Mucosa of stomach (tissue), 1 donor: ENCODE data around the gene LONP1.
"Not testable (repeated sequence)": the region's sequence is repeated elsewhere in the genome, so short reads cannot be mapped to it uniquely, and the experiment has no call there.

Experiments
- H3K27me3 ChIP-seq: one replicate; pipeline ENCODE4 v1.7.0; 2013; ENCODE audit warnings: mild to moderate bottlenecking, low read length; ENCODE audit not compliant: control insufficient read depth, insufficient read depth
- H3K36me3 ChIP-seq: one replicate; pipeline ENCODE4 v1.7.0; 2013; ENCODE audit warnings: low read length; ENCODE audit not compliant: control insufficient read depth, insufficient read depth
- H3K4me1 ChIP-seq: one replicate; pipeline ENCODE4 v1.7.0; 2013; ENCODE audit warnings: mild to moderate bottlenecking, low read length; ENCODE audit not compliant: control insufficient read depth, insufficient read depth
- H3K4me3 ChIP-seq: one replicate; pipeline ENCODE4 v1.7.0; 2013; ENCODE audit warnings: low read length
- H3K9ac ChIP-seq: one replicate; pipeline ENCODE4 v1.7.0; 2013; ENCODE audit warnings: mild to moderate bottlenecking, low read length, moderate library complexity
- H3K9me3 ChIP-seq: one replicate; pipeline ENCODE4 v1.7.0; 2013; ENCODE audit warnings: mild to moderate bottlenecking, low read length, moderate library complexity; ENCODE audit not compliant: control insufficient read depth
- donor health status: Pancreatic carcinoma.

The LONP1 gene

GRCh38 chr19:5719961-5720790, at the start of gene LONP1, which contains the start of gene CATSPERD:
LONP1 (minus strand) TSS chr19:5720146; CDS start chr19:5720132, 14 bp downstream.
CATSPERD (plus strand) TSS chr19:5720637; CDS start chr19:5720738, 101 bp downstream.
- H3K36me3 ChIP-seq = no peaks in the 10 kb centered on the region
- peaks cover 14% of the 10 kb centered on the region for H3K4me1 ChIP-seq
- peak within 1 kb of the TSS; percentile 89 for H3K4me3 ChIP-seq
- H3K9ac ChIP-seq = peak within 1 kb of the TSS; percentile 79
- no peaks in the 10 kb centered on the region for H3K27me3 ChIP-seq
- H3K9me3 ChIP-seq = no peaks in the 10 kb centered on the region

GRCh38 chr19:5767949-5768348, 48.0 kb upstream of the LONP1 start:
- Histone ChIP-seq H3K27me3 (no peaks in the 10 kb centered on the region), H3K36me3 (no peaks in the 10 kb centered on the region), H3K4me3 (no peak overlapping the region), H3K4me1 (no peaks in the 10 kb centered on the region), H3K9me3 (no peaks in the 10 kb centered on the region), H3K9ac (no peak overlapping the region)

- Histone ChIP-seq H3K9ac (no peak overlapping the region), H3K4me3 (no peak overlapping the region), H3K4me1 (no peaks in the 10 kb centered on the region), H3K36me3 (no peaks in the 10 kb centered on the region), H3K9me3 (no peaks in the 10 kb centered on the region), H3K27me3 (no peaks in the 10 kb centered on the region)
Measured at GRCh38 chr19:5765220-5765619, 45.3 kb upstream of the LONP1 start.

GRCh38 chr19:5762608-5763217, 42.8 kb upstream of the LONP1 start:
- H3K9me3 ChIP-seq = no peaks in the 10 kb centered on the region
- no peaks in the 10 kb centered on the region for H3K4me1 ChIP-seq

GRCh38 chr19:5753743-5754142, 33.8 kb upstream of the LONP1 start:
- Histone ChIP-seq H3K9me3 (no peaks in the 10 kb centered on the region), H3K36me3 (no peaks in the 10 kb centered on the region), H3K27me3 (no peaks in the 10 kb centered on the region), H3K4me3 (no peak overlapping the region), H3K9ac (no peak overlapping the region), H3K4me1 (no peaks in the 10 kb centered on the region)

More at GRCh38 chr19:5762608-5763217, 42.8 kb upstream of the LONP1 start:
- no peaks in the 10 kb centered on the region for H3K36me3 ChIP-seq
- no peak overlapping the region for H3K9ac ChIP-seq
- H3K27me3 ChIP-seq = no peaks in the 10 kb centered on the region
- H3K4me3 ChIP-seq = no peak overlapping the region

GRCh38 chr19:5751709-5752108, 31.8 kb upstream of the LONP1 start:
- no peaks in the 10 kb centered on the region for H3K36me3 ChIP-seq
- H3K4me3 ChIP-seq = no peak overlapping the region
- H3K4me1 ChIP-seq = no peaks in the 10 kb centered on the region
- H3K27me3 ChIP-seq = no peaks in the 10 kb centered on the region
- H3K9ac ChIP-seq = no peak overlapping the region
- no peaks in the 10 kb centered on the region for H3K9me3 ChIP-seq

GRCh38 chr19:5749505-5749904, 29.6 kb upstream of the LONP1 start:
- no peak overlapping the region for H3K9ac ChIP-seq
- H3K36me3 ChIP-seq = no peaks in the 10 kb centered on the region
- no peaks in the 10 kb centered on the region for H3K27me3 ChIP-seq
- H3K9me3 ChIP-seq = no peaks in the 10 kb centered on the region
- no peaks in the 10 kb centered on the region for H3K4me1 ChIP-seq
- no peak overlapping the region for H3K4me3 ChIP-seq

- not testable (repeated sequence) for H3K4me3 ChIP-seq, H3K4me1 ChIP-seq, H3K9ac ChIP-seq, H3K27me3 ChIP-seq, H3K36me3 ChIP-seq, H3K9me3 ChIP-seq
Measured at GRCh38 chr19:5748920-5749319, 29.0 kb upstream of the LONP1 start.

- H3K4me3 ChIP-seq, H3K27me3 ChIP-seq, H3K9ac ChIP-seq: not testable (repeated sequence)
Measured at GRCh38 chr19:5744999-5745398, 25.1 kb upstream of the LONP1 start.

GRCh38 chr19:5743630-5744029, 23.7 kb upstream of the LONP1 start:
- H3K9ac ChIP-seq = no peak overlapping the region
- H3K36me3 ChIP-seq = no peaks in the 10 kb centered on the region
- no peak overlapping the region for H3K4me3 ChIP-seq
- no peaks in the 10 kb centered on the region for H3K9me3 ChIP-seq
- H3K27me3 ChIP-seq = no peaks in the 10 kb centered on the region
- no peaks in the 10 kb centered on the region for H3K4me1 ChIP-seq

More at GRCh38 chr19:5744999-5745398, 25.1 kb upstream of the LONP1 start:
- not testable (repeated sequence) for H3K4me1 ChIP-seq, H3K36me3 ChIP-seq, H3K9me3 ChIP-seq

GRCh38 chr19:5742051-5742450, 22.1 kb upstream of the LONP1 start:
- H3K4me3 ChIP-seq = no peak overlapping the region
- H3K27me3 ChIP-seq = no peaks in the 10 kb centered on the region
- H3K4me1 ChIP-seq = no peaks in the 10 kb centered on the region
- H3K9ac ChIP-seq = no peak overlapping the region
- H3K36me3 ChIP-seq = no peaks in the 10 kb centered on the region
- H3K9me3 ChIP-seq = no peaks in the 10 kb centered on the region

GRCh38 chr19:5738423-5738822, 18.5 kb upstream of the LONP1 start:
- no peaks in the 10 kb centered on the region for H3K27me3 ChIP-seq
- no peaks in the 10 kb centered on the region for H3K4me1 ChIP-seq
- no peak overlapping the region for H3K4me3 ChIP-seq
- no peaks in the 10 kb centered on the region for H3K36me3 ChIP-seq
- H3K9ac ChIP-seq = no peak overlapping the region
- no peaks in the 10 kb centered on the region for H3K9me3 ChIP-seq
